Measurements from ENCODE around the gene ATP2C2. TPM values are rescaled to one million over a fixed set of nuclear protein-coding genes. Genes with fewer than 3 reads are reported as not detected.

The ATP2C2 gene
- total RNA-seq = not detected

DNA sequence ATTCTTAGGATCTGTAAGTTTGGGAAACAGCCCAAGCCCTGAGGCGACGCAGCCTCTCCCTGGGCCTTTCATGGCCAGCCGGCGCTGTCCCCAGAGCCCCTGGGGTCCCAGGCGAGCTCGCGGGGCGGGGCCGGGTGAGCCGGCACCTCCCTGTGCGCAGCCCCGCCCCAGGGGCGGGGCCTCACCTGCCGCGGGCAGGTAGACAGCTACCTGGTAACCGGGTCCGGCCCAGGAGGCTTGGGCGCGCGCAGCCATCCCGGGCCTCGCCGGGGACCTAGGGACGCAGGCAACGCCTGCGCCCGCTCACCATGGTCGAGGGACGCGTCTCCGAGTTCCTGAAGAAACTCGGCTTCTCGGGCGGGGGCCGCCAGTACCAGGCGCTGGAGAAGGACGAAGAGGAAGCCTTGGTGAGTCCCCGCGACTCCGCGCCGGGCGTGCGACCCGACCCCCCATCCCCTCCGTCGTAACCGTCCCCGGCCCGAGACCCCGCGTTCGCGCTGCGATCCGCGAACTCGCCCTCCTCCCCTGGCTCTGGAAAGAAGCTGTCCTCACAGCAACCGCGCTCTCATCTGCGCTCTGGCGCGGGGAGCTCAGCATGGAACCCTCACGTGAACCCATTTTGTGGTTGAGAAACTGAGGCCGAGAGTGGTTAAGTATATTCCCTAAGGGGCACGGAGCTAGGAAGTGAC lies at the start of gene ATP2C2:
Gene ATP2C2 (plus strand): TSS at position 231 of the 689 bp plus-strand sequence. CDS start 78 bp downstream, at position 309.
- no peaks in the 10 kb centered on the region for H3K36me3 Mint-ChIP-seq
- no peak within 1 kb of the TSS for H3K27ac Mint-ChIP-seq
- H3K4me1 Mint-ChIP-seq = peaks cover 11% of the 10 kb centered on the region
- no peak within 1 kb of the TSS for H3K4me3 Mint-ChIP-seq
- no peaks in the 10 kb centered on the region for H3K9me3 Mint-ChIP-seq
- no peak for DNase-seq
- peaks cover 80% of the 10 kb centered on the region for H3K27me3 Mint-ChIP-seq

DNA sequence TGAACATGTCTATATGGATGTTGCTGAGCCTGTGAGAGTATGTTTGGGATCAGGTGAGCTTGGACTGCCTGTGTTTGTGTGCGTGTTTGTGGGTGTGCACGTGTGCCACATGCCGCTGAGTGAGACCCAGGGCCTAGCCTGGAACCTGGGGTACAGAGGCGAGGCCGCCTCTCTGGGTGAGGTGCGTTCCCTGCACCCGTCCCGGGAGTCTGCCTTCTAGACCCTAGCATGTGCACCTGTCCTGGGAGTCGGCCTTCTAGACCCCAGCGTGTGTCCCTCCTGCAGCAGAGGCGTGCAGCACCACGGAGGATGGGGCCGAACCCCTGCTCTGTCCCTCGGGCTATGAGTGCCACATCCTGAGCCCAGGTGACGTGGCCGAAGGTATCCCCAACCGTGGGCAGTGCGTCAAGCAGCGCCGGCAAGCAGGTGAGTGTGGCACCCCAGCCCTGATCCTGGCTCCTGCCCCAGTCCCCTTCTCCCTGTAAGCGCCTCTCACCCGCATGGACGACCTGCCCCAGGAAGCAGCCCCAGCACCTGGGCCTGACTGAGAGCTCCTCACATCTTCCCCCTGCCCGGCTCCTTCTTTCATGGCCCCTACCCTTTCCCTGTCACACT lies 49.1 kb upstream of the ATP2C2 start:
- Mint-ChIP-seq H3K9me3 (peaks cover 3% of the 10 kb centered on the region), H3K27me3 (peaks cover 2% of the 10 kb centered on the region), H3K36me3 (no peaks in the 10 kb centered on the region), H3K4me1 (no peaks in the 10 kb centered on the region), H3K27ac (no peak overlapping the region), H3K4me3 (no peak overlapping the region)
- DNase-seq = no peak

DNA sequence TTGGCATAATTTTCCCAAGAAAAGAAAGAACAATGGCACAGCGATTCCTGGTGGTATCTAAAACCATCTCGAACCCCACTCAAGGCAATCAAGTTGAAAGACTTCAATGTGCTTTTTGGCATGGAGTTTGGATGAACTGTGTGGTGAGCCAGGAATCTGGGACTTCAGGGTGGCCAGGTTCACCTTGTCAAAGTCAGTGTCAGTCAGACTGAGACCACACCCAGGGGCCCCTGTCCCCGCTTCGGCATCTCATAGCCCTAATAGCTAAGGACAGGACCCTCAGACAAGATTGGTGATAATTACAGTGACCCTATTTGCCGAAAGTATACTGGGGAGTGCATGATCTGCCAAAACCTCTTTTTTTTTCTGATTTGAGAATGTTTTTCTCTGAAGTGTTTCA lies 47.8 kb upstream of the ATP2C2 start:
- Mint-ChIP-seq H3K27ac (no peak overlapping the region), H3K27me3 (no peaks in the 10 kb centered on the region), H3K36me3 (no peaks in the 10 kb centered on the region), H3K9me3 (peaks cover 3% of the 10 kb centered on the region), H3K4me3 (no peak overlapping the region), H3K4me1 (no peaks in the 10 kb centered on the region)
- no peak for DNase-seq

- H3K36me3 Mint-ChIP-seq = no peaks in the 10 kb centered on the region
- no peaks in the 10 kb centered on the region for H3K4me1 Mint-ChIP-seq
- no peaks in the 10 kb centered on the region for H3K27me3 Mint-ChIP-seq
- DNase-seq = no peak
- H3K4me3 Mint-ChIP-seq = no peak overlapping the region
- peaks cover 3% of the 10 kb centered on the region for H3K9me3 Mint-ChIP-seq
- no peak overlapping the region for H3K27ac Mint-ChIP-seq
Observed at GRCh38 chr16:84321932-84322331, 46.4 kb upstream of the ATP2C2 start.

GRCh38 chr16:84322749-84323148 lies 45.6 kb upstream of the ATP2C2 start:
- H3K9me3 Mint-ChIP-seq = peaks cover 3% of the 10 kb centered on the region
- H3K36me3 Mint-ChIP-seq = no peaks in the 10 kb centered on the region

DNA sequence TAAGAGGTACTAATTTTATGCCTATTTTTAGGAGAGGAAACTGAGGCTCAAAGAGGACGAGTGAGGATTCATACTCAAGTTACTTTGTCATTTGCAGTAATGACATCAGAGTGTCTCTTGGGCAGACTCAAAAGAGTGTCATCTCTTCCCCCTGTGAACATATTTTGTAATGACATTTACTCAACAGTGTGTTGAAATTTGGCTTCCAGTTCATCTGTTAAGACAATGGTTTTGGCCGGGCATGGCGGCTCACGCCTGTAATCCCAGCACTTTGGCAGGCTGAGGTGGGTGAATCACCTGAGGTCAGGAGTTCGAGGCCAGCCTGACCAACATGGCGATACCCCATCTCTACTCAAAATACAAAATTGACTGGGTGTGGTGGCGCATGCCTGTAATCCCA lies 44.7 kb upstream of the ATP2C2 start:
- Mint-ChIP-seq H3K4me1 (no peaks in the 10 kb centered on the region), H3K27ac (no peak overlapping the region), H3K4me3 (no peak overlapping the region), H3K9me3 (no peaks in the 10 kb centered on the region), H3K36me3 (no peaks in the 10 kb centered on the region), H3K27me3 (no peaks in the 10 kb centered on the region)
- no peak for DNase-seq

More at GRCh38 chr16:84322749-84323148, 45.6 kb upstream of the ATP2C2 start:
- DNase-seq = no peak
- Mint-ChIP-seq H3K4me1 (no peaks in the 10 kb centered on the region), H3K27me3 (no peaks in the 10 kb centered on the region), H3K4me3 (no peak overlapping the region), H3K27ac (no peak overlapping the region)

- no peak for DNase-seq
- no peak overlapping the region for H3K4me3 Mint-ChIP-seq
- H3K9me3 Mint-ChIP-seq = no peaks in the 10 kb centered on the region
- H3K4me1 Mint-ChIP-seq = no peaks in the 10 kb centered on the region
- no peaks in the 10 kb centered on the region for H3K27me3 Mint-ChIP-seq
- no peaks in the 10 kb centered on the region for H3K36me3 Mint-ChIP-seq
- no peak overlapping the region for H3K27ac Mint-ChIP-seq
Observed at GRCh38 chr16:84324434-84325262, 43.7 kb upstream of the ATP2C2 start.

DNA sequence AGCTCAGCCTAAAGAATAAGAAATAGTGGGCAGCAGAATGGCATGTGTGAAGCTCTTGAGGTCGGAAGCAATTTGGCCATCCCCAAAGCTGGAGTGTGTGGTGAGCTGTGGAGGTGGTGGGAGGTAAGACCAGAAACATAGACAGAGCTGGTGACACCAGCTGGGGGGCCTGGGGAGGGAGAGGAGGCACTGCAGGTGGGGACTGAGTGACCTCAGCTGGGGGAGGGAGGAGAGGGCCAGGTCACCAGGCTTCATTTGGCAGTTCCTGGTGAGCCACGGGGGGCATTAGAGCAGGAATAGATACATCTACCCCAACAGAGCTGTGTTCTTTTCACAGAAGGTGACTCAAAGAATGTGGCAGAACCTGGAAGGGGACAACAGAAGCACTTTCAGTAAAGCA lies 41.8 kb upstream of the ATP2C2 start:
- Mint-ChIP-seq H3K27me3 (no peaks in the 10 kb centered on the region), H3K4me3 (no peak overlapping the region), H3K27ac (no peak overlapping the region), H3K9me3 (no peaks in the 10 kb centered on the region), H3K36me3 (no peaks in the 10 kb centered on the region), H3K4me1 (no peaks in the 10 kb centered on the region)
- no peak for DNase-seq

DNA sequence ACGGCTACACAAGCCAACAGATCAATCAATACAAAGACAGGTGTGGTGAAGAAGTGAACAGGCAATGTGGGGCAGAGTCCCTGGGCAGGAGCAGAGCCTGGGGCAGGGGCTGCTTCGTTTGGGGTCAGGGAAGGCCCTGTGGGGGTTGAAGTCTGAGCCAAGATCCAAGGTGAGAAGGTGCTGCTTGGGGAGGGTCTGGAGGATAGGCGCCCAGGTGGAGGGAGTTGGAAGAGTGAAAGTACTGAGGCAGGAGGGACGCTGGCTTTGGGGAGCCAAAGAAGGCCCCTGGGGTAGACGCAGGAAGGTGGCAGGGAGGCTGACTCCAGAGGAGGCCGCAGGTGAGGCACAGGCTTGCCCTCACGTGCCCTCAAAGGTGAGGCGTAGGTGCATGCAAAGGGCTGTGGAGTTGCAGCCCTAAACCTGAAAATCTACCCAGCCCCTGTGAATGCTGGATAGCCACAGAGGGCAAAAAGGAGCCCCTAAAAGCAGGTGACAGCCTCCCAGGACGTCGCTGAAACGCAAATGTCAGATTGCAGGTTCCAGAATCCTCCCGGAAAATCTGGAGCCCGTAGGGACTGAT lies 40.3 kb upstream of the ATP2C2 start:
- Mint-ChIP-seq H3K4me3 (no peak overlapping the region), H3K36me3 (no peaks in the 10 kb centered on the region)

DNA sequence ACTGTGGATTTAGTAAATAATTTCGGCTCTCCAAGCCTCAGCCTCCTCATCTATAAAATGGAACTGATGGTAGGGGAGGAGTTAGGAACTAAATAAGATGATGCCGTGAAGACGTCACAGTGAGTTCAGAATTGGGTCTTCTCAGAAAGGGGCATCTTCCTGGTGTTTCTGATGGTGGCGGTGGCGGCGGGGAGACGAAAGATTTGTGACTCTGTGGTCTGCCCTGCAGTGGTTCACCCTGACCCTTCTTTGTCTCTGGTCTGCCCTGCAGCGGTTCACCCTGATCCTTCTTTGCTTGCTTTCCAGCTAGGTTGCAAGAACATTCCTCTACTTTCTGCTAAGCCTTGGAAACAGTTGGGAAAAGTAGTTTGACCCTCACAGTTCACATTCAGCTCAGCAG lies 39.3 kb upstream of the ATP2C2 start:
- no peaks in the 10 kb centered on the region for H3K9me3 Mint-ChIP-seq
- no peak overlapping the region for H3K27ac Mint-ChIP-seq
- H3K36me3 Mint-ChIP-seq = no peaks in the 10 kb centered on the region

More for the DNA sequence above, 40.3 kb upstream of the ATP2C2 start:
- Mint-ChIP-seq H3K27me3 (no peaks in the 10 kb centered on the region), H3K4me1 (no peaks in the 10 kb centered on the region), H3K27ac (no peak overlapping the region), H3K9me3 (no peaks in the 10 kb centered on the region)
- DNase-seq = no peak

GRCh38 chr16:84329843-84330684 lies 38.3 kb upstream of the ATP2C2 start:
- Mint-ChIP-seq H3K9me3 (peaks cover 2% of the 10 kb centered on the region), H3K27me3 (no peaks in the 10 kb centered on the region), H3K27ac (no peak overlapping the region), H3K36me3 (no peaks in the 10 kb centered on the region), H3K4me3 (no peak overlapping the region), H3K4me1 (no peaks in the 10 kb centered on the region)
- no peak for DNase-seq

More for the DNA sequence above, 39.3 kb upstream of the ATP2C2 start:
- DNase-seq = no peak
- H3K27me3 Mint-ChIP-seq = no peaks in the 10 kb centered on the region
- H3K4me3 Mint-ChIP-seq = no peak overlapping the region
- H3K4me1 Mint-ChIP-seq = no peaks in the 10 kb centered on the region

GRCh38 chr16:84330685-84331050 lies 37.7 kb upstream of the ATP2C2 start:
- peaks cover 8% of the 10 kb centered on the region for H3K9me3 Mint-ChIP-seq
- no peak overlapping the region for H3K27ac Mint-ChIP-seq
- no peaks in the 10 kb centered on the region for H3K36me3 Mint-ChIP-seq
- DNase-seq = no peak
- H3K4me3 Mint-ChIP-seq = no peak overlapping the region
- no peaks in the 10 kb centered on the region for H3K4me1 Mint-ChIP-seq
- no peaks in the 10 kb centered on the region for H3K27me3 Mint-ChIP-seq

DNA sequence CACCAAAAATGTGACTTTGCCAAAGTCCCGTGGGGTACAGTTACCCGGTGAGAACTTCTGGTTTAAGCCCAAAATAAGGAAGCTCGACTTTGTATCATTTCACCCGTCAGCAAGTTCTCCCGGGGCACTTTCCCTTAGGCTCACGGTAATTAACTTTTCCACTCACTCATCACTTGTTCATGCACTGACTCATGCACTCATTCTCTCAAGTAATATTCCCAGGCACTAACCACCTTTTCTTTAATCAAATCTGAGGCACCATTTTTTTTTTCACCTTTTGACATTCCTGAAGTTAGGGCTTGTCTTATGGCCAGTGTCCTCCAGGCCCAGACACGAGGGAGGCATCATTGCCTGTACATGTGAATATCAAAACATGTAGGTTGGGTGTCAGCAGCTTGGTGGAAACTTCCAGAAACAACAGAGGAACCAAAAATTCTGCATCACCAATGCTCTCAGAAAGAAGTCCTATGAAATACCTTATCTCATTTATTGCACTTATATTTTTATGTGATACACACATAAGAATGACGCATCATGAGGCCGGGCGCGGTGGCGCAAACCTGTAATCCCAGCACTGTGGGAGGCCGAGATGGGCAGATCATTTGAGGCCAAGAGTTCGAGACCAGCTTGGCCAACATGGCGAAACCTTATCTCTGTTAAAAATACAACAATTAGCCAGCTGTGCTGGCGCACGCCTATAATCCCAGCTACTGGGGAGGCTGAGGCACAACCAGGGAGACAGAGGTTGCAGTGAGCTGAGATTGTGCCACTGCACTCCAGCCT lies 36.1 kb upstream of the ATP2C2 start:
- Mint-ChIP-seq H3K9me3 (peaks cover 15% of the 10 kb centered on the region), H3K36me3 (no peaks in the 10 kb centered on the region), H3K4me1 (no peaks in the 10 kb centered on the region), H3K27ac (no peak overlapping the region), H3K27me3 (no peaks in the 10 kb centered on the region), H3K4me3 (no peak overlapping the region)
- no peak for DNase-seq

All from activated naive CD8-positive, alpha-beta T cell treated with anti-CD3 and anti-CD28 coated beads for 36 hours (primary cell).